HG03469 (cell line): ENCODE results near the gene ZNF69.
"Not testable (repeated sequence)": the region's sequence is repeated elsewhere in the genome, so short reads cannot be mapped to it uniquely, and the experiment has no call there.

Source experiments
- ATAC-seq: cut with Tn5 transposase; IDR thresholded peaks from one replicate; pipeline ENCODE4 v1.9.1; 2021; ENCODE audit warnings: mild to moderate bottlenecking, moderate library complexity, moderate number of reproducible peaks; ENCODE audit not compliant: unreplicated experiment

The ZNF69 gene

DNA sequence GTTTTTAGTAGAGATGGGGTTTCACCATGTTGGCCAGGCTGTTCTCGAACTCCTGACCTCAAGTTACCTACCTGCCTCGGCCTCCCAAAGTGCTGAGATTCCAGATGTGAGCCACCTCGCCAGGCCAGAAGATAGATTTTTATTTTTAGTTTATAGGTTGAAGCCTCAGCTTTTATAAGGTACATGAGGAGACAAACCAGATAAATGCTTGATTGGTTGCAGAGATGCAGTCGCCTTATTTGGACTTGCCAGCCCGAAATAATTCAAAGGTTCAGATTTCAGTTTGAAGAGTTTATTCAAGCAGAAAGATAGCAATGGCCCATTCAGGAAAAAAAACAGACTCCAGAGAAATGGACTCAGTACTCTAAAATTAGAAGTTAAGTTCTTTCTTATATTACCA lies 3.1 kb downstream of the ZNF69 start:
- ATAC-seq: no peak

DNA sequence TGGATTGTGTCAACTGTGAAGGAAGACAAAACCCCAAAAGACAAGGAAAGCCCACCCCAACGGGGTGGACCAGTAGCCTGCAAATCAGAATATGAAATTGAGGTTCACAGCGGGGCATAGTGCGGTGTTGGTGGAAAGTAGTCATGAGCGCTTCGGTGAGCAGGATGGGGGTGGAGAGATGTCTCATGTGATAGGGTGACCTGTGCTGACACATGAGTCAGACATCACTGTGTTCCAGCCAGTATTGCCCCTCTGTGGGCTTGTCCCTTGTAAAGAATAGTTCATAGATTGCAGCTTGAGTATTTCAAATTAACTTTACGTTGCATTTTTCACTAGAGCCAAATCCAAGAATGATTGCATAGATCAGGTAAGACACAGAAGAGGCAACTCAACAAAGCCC lies 7.3 kb downstream of the ZNF69 start:
- ATAC-seq: no peak

DNA sequence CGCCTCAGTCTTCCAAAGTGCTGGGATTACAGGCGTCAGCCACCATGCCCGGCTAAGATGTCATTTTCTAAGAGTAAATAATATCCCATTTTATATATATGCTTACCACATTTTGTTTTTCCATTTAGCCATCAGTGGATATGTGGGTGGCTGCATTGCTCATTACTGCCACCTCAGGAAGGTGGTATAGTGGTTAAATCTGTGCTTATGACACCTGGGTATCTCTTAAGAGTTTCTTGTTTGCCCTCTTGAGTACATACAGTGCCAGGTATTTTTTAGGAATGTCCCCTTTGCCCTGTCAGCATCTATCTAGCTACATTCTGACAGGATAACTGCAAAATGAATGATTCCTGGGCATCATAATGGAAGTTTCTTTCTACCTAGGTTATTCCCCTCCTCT lies 14.6 kb downstream of the ZNF69 start:
- no peak for ATAC-seq

DNA sequence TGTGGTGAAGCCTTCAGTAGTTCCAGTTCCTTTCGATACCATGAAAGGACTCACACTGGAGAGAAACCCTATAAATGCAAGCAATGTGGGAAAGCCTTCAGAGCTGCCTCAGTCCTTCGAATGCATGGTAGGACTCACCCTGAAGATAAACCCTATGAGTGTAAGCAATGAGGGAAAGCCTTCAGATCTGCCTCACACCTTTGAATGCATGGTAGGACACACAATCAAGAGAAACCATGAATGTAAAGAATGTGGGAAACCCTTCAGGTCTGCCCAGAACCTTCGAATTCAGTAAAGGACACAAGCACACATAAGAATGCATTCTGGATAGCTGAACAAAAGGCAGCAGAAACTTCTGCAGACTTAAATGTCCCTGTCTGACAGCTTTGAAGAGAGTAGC lies 18.3 kb downstream of the ZNF69 start:
- ATAC-seq: no peak

DNA sequence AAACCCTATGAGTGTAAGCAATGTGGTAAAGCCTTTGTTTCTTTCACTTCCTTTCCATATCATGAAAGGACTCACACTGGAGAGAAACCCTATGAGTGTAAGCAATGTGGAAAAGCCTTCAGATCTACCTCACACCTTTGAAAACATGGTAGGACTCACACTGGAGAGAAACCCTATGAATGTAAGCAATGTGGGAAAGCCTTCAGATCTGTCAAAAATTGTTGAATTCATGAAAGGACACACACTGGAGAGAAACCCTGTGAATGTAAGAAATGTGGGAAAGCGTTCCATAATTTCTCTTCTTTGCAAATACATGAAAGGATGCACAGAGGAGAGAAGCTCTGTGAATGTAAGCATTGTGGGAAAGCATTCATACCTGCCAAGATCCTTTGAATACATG lies 24.4 kb downstream of the ZNF69 start:
- not testable (repeated sequence) for ATAC-seq

DNA sequence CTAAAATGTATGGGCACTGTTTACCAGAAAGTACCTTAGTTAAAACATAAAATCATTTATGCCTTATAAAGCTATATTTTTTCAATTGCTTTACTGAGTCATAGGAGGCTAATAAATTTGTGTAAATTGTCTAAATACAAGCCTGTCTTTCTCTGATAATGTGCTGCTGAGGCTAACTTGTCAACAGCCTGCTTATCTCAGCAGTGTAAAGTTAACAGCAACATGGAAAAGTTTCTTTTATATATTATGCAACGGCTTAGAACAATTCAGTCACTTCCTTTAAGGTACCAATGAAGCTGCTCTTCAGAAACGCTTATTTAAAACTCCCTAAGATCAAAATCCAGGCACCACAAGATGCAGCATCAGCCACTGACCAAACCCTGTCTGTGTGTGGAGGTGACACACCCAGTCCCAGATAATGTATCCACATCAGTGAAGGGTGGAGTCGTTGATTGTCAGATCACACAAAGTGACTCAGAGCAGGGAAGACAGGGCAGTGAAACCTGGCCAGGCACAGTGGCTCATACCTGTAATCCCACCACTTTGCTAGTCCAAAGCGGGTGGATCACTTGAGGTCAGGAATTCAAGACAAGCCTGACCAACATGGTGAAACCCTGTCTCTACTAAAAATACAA lies 27.0 kb downstream of the ZNF69 start:
- ATAC-seq: not testable (repeated sequence)

DNA sequence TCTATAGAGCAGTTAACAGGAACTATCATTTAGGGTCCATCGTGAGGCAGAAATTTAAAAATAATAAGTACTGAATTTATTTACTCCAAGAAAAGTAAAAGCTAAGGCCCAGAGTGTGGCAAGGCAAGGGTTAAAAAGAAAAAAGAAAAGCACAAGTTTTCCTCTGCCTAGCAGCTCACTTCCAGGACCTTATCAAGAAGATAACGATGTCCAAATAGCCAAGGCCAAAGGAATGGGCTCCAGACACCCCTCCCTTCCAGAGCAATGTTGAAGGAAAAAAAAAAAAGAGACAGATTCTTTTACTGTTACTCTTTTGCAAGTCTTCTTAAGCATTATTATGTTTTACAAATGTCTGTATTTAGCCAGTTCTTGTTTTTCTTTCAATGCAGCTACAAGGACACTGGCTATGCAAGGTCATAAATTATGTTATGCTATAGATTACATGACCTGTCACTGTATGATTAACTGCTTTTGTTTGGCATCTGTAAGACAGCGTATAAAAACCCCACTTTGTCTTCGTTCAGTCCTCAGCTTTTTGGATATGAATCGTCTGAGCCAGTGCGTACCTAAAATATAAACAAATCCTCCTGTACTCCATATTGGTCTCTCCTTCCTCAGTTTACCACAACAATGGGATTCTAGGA lies 34.4 kb downstream of the ZNF69 start:
- no peak for ATAC-seq

DNA sequence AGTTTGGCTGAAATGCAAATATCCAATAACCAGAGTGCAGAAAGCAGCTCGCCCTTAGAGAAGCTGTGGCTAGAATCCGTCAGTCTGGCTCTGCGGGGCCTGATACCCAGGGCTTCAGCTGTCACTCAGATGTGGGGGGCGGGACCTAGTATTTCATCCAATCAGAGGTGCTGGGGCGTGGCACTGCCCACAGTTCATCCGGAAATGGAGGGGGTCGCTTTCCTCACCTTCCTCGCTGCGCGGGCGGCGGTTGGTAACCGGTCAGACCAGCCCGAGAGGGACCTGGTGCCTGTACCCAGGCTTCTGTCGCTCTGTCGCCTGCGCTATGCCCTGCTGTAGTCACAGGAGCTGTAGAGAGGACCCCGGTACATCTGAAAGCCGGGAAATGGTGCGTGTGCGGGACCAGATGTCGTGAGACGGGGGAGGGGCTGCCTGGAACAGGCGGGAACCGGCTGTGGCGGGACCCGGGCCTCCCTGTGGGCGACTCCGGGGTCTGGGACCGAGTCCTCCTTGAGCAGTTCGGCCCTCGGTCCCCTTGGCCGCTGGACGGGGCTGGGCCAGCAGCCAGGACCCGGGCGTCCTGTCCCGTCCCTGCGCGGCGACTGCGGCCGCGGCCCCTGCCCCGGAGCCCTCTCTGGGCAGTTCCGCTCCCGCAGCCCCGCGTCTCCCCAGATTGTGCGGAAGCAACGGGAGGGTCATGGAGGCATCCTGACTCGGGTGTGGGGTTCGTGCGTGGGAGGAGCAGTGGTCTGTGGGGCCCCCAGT lies 37.5 kb downstream of the ZNF69 start, which contains the start of gene ZNF700:
Gene ZNF700, plus strand, starts transcription at position 222 of the 765 bp plus-strand sequence. Its CDS starts 104 bp downstream, at position 326.
- peak; percentile 73 for ATAC-seq

DNA sequence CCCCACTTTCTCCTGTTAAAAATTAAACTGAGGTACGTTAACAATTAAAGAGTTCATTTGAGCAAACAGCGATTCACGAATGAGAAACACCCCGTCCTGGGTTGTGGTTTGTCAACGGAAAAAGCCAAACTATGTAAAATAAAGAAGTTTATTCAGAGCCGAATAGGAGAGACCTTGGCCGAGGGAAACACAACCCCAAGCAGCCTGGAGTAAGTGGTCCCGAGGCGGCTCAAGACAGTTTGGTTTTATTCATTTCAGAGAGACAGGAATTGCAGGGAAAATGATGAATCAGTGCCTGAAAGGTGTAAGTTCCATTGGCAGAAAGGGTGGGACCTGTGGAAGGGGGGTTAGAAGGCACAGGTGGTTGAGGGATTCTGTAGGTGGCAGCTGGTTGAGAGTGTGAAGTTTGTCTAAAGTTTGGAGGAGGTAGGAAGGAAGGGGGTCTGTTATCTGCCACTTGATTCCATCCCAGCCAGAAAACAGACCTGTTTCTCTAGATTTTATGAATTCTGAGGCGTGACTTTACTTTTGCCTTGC lies 38.1 kb downstream of the ZNF69 start:
- ATAC-seq: not testable (repeated sequence)

DNA sequence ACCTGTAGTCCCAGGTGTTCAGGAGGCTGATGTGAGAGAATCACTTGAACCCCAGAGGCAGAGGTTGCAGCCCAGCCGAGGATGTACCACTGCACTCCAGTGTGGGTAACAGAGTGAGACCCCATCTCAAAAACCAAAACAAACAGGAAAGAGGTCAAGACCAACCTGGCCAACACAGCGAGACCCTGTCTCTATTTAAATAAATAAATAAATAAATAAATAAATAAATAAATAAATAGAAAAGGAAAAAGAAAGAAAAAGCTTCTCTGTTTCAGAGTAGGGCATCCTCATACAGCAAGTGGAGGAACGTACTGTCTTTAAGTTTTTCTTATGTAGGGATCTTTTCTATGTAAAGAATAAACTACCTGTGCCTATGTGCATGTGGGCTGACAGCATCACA lies 39.6 kb downstream of the ZNF69 start:
- no peak for ATAC-seq

DNA sequence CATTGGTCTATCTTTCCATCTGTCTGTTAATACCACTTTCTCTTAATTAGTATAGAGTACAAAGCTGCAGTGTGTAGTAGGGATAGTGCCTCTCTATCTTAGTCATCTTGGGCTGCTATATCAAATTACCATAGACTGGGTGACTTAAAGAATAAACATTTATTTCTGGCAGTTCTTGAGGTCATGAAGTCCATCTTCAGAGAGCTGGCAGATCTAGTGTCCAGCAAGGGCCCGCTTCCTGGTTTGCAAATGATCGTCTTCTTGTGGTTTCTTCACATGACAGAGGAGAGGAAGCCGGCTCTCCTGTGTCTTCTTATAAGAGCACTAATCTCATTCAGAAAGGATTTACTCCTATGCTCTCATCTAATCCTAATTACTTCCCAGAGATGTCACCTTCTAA lies 43.5 kb downstream of the ZNF69 start:
- ATAC-seq: no peak

DNA sequence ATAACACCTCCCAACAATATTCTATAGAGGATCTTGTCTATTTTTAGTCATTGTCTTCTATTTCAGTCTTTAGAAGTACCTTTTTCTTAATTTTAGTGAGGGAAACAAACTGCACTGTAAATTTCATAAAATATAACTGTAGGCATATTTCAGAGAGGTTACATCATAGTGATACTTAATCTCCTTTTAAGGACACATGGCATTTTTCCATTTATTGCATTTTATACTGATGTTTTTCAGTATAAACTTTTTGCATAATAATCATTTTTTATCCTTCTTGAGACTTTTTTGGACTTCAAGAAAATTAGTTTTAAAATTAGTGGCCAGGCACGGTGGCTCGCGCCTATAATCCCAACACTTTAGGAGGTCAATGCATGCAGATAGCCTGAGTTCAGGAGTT lies 43.9 kb downstream of the ZNF69 start:
- ATAC-seq: no peak

DNA sequence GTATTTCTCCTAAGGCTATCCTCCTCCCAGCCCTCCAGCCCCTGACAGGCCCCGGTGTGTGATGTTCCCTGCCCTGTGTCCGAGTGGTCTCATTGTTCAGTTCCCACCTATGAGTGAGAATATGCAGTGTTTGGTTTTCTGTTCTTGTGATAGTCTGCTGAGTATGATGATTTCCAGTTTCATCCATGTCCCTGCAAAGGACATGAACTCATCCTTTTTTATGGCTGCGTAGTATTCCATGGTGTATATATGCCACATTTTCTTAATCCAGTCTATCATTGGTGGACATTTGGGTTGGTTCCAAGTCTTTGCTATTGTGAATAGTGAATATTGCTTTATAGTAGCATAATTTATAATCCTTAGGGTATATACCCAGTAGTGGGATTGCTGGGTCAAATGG lies 48.2 kb downstream of the ZNF69 start:
- ATAC-seq: not testable (repeated sequence)

DNA sequence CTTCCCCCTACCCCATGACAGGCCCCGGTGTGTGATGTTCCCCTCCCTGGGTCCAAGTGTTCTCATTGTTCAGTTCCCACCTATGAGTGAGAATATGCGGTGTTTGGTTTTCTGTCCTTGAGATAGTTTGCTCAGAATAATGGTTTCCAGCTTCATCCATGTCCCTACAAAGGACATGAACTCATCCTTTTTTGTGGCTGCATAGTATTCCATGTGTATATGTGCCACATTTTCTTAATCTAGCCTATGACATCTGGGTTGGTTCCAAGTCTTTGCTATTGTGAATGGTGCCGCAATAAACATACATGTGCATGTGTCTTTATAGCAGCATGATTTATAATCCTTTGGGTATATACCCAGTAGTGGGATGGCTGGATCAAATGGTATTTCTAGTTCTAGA lies 50.8 kb downstream of the ZNF69 start:
- ATAC-seq: not testable (repeated sequence)

DNA sequence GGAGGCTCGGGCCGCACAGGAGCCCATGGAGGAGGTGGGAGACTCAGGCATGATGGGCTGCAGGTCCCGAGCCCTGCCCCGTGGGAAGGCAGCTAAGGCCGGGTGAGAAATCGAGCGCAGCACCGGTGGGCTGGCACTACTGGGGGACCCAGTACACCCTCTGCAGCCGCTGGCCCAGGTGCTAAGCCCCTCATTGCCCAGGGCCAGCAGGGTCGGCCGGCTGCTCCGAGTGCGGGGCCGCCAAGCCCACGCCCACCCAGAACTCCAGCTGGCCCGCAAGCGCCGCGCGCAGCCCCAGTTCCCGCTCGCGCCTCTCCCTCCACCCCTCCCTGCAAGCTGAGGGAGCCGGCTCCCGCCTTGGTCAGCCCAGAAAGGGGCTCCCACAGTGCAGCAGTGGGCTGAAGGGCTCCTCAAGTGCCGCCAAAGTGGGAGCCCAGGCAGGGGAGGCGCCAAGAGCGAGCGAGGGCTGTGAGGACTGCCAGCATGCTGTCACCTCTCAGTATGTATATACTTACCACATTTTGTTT lies 53.8 kb downstream of the ZNF69 start:
- ATAC-seq: not testable (repeated sequence)

DNA sequence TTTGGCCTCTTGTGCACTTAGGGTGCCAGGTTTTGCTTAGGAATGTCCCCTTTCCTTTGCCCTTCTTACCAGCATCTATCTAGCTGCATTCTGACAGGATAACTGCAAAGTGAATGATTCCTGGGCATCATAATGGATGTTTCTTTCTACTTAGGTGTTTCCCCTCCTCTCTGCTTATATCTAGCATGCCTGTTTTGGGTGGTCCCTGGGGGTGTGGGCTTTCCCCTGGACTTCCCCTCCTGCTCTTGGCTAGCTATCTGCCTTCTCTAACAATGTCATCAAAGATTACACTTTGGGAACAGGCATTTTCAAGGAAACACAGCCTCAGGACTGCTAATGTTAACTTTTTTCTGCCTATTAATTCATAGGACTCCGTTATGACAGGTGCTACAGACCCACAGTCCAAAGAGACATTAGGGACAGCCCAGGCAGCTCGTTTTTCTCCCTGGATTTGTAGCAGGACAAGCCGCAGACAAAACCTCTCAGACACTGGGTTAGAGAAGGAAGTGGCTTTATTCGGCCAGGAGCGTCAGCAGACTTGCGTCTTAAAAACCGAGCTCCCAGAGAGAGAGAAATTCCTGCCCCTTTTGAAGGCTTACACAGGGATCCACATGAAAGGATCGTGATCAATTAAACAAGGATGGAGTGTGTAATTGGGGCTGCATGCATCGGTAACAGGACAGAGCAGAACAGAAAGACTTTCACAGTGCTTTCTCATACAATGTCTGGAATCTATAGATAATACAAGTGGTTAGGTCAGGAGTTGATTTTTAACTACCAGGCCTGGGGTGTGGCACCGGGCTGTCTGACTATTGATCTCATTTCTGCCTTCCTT lies 54.6 kb downstream of the ZNF69 start:
- ATAC-seq: no peak

DNA sequence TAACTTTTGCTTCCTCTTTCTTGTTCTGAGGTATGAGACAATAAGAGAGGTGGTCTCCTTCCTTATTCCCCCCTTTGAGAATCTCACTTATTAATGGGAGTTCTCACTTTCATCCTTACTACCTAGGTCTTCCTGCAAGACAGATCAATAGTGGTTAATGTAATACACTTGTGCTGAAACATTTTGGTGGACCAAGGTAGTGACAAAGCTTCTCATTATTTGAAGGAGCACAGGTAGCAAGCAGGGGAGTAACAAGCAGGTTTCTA lies 55.2 kb downstream of the ZNF69 start:
- ATAC-seq: no peak

DNA sequence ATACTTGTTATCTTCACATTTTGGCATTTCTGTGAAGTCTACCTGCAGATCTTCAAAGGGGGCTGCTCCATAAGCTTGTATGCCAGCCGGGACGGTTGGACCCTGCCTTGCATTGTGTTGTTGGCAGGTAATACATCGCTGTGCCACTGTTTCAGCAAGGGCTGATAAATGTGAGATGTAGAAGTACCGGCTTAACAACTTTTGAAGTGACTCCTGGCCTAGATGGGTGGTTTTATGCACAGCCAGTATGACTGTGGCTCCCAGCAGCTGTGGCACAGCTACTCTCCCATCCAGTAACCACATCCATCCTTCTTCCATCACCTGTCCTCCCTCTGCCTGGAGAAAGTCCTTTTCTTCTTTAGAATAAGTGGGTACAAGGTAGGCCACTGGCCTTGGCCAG lies 57.1 kb downstream of the ZNF69 start:
- no peak for ATAC-seq

DNA sequence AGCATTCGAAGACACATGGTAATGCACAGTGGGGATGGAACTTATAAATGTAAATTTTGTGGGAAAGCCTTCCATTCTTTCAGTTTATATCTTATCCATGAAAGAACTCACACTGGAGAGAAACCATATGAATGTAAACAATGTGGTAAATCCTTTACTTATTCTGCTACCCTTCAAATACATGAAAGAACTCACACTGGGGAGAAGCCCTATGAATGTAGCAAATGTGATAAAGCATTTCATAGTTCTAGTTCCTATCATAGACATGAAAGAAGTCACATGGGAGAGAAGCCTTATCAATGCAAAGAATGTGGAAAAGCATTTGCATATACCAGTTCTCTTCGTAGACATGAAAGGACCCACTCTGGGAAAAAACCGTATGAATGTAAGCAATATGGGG lies 61.1 kb downstream of the ZNF69 start:
- no peak for ATAC-seq

DNA sequence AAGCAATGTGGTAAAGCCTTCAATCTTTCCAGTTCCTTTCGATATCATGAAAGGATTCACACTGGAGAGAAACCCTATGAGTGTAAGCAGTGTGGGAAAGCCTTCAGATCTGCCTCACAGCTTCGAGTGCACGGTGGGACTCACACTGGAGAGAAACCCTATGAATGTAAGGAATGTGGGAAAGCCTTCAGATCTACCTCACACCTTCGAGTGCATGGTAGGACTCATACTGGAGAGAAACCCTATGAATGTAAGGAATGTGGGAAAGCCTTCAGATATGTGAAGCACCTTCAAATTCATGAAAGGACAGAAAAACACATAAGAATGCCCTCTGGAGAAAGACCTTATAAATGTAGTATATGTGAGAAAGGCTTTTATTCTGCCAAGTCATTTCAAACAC lies 61.6 kb downstream of the ZNF69 start:
- no peak for ATAC-seq

DNA sequence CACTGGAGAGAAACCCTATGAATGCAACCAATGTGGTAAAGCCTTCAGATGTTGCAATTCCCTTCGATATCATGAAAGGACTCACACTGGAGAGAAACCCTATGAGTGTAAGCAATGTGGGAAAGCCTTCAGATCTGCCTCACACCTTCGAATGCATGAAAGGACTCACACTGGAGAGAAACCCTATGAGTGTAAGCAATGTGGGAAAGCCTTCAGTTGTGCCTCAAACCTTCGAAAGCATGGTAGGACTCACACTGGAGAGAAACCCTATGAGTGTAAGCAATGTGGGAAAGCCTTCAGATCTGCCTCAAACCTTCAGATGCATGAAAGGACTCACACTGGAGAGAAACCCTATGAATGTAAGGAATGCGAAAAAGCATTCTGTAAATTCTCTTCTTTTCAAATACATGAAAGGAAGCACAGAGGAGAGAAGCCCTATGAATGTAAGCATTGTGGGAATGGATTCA lies 62.1 kb downstream of the ZNF69 start:
- not testable (repeated sequence) for ATAC-seq
